HEK293 (cell line): ENCODE measurements around the gene IBTK.

Experiments
- BCL11B ChIP-seq: fragments of 450-650 bp; formaldehyde crosslinking; IDR thresholded peaks from 2 replicates; pipeline ENCODE4 v1.5.1; 2016; ENCODE audit warnings: low read depth, missing biosample characterization, missing genetic modification characterization
- HOXD13 ChIP-seq: sonication (generic); formaldehyde crosslinking; IDR thresholded peaks from 2 replicates; pipeline ENCODE4 v1.8.0; 2022; ENCODE audit warnings: missing genetic modification reagents, borderline replicate concordance
- SP7 ChIP-seq: fragments of 450-650 bp; formaldehyde crosslinking; IDR thresholded peaks from 2 replicates; pipeline ENCODE4 v1.5.1; 2016; ENCODE audit warnings: missing biosample characterization, missing genetic modification characterization
- ZBTB8A ChIP-seq: fragments of 450-650 bp; formaldehyde crosslinking; IDR thresholded peaks from 2 replicates; pipeline ENCODE4 v1.5.1; 2016; ENCODE audit warnings: missing biosample characterization, missing genetic modification characterization
- ZNF10 ChIP-seq: fragments of 450-650 bp; formaldehyde crosslinking; IDR thresholded peaks from 2 replicates; pipeline ENCODE4 v1.5.1; 2017; ENCODE audit warnings: missing biosample characterization, missing genetic modification characterization
- ZNF202 ChIP-seq: fragments of 450-650 bp; formaldehyde crosslinking; IDR thresholded peaks from 2 replicates; pipeline ENCODE4 v1.5.1; 2016; ENCODE audit warnings: missing biosample characterization, missing genetic modification characterization, borderline replicate concordance
- ZNF266 ChIP-seq: fragments of 450-650 bp; formaldehyde crosslinking; IDR thresholded peaks from 2 replicates; pipeline ENCODE4 v1.5.1; 2016; ENCODE audit warnings: missing biosample characterization, missing genetic modification characterization, low read depth
- ZNF433 ChIP-seq: fragments of 450-650 bp; formaldehyde crosslinking; IDR thresholded peaks from 2 replicates; pipeline ENCODE4 v1.5.1; 2016; ENCODE audit warnings: missing biosample characterization, missing genetic modification characterization, low read depth
- ZNF48 ChIP-seq: fragments of 450-650 bp; formaldehyde crosslinking; IDR thresholded peaks from 2 replicates; pipeline ENCODE4 v1.5.1; 2016; ENCODE audit warnings: missing biosample characterization, missing genetic modification characterization
- ZNF501 ChIP-seq: fragments of 450-650 bp; formaldehyde crosslinking; IDR thresholded peaks from 2 replicates; pipeline ENCODE4 v1.5.1; 2016; ENCODE audit warnings: missing biosample characterization, missing genetic modification characterization
- ZNF530 ChIP-seq: fragments of 450-650 bp; formaldehyde crosslinking; IDR thresholded peaks from 2 replicates; pipeline ENCODE4 v1.5.1; 2016; ENCODE audit warnings: low read depth, missing biosample characterization, missing genetic modification characterization
- ZNF548 ChIP-seq: fragments of 450-650 bp; formaldehyde crosslinking; IDR thresholded peaks from 2 replicates; pipeline ENCODE4 v1.5.1; 2016; ENCODE audit warnings: missing biosample characterization, missing genetic modification characterization
- ZNF555 ChIP-seq: fragments of 450-650 bp; formaldehyde crosslinking; conservative IDR thresholded peaks from 2 replicates; pipeline ENCODE4 v1.5.1; 2017; ENCODE audit warnings: missing biosample characterization, mild to moderate bottlenecking, missing genetic modification characterization, inconsistent platforms
- TF ChIP-seq, protein P1 (sequence below): fragments of 450-650 bp; formaldehyde crosslinking; IDR thresholded peaks from 2 replicates; pipeline ENCODE4 v1.5.1; 2017; ENCODE audit warnings: missing biosample characterization, mild to moderate bottlenecking, missing genetic modification characterization, moderate library complexity
- TF ChIP-seq, protein P2 (sequence below): fragments of 450-650 bp; formaldehyde crosslinking; IDR thresholded peaks from 2 replicates; pipeline ENCODE4 v1.5.0; 2017; ENCODE audit warnings: missing biosample characterization, missing genetic modification characterization, borderline replicate concordance
- TF ChIP-seq, protein P3 (sequence below): fragments of 450-650 bp; formaldehyde crosslinking; IDR thresholded peaks from 2 replicates; pipeline ENCODE4 v1.5.1; 2016; ENCODE audit warnings: missing biosample characterization, missing genetic modification characterization
- TF ChIP-seq, protein P4 (sequence below): fragments of 450-650 bp; formaldehyde crosslinking; IDR thresholded peaks from 2 replicates; pipeline ENCODE4 v1.5.1; 2016; ENCODE audit warnings: missing biosample characterization, missing genetic modification characterization, borderline replicate concordance
- TF ChIP-seq, protein P5 (sequence below): fragments of 450-650 bp; IDR thresholded peaks from 2 replicates; pipeline ENCODE4 v1.5.1; 2018; ENCODE audit warnings: missing biosample characterization, missing genetic modification characterization
- TF ChIP-seq, protein P6 (sequence below): fragments of 450-650 bp; formaldehyde crosslinking; conservative IDR thresholded peaks from 2 replicates; pipeline ENCODE4 v1.5.1; 2016; ENCODE audit warnings: low read depth, missing biosample characterization, missing genetic modification characterization

IBTK gene

DNA sequence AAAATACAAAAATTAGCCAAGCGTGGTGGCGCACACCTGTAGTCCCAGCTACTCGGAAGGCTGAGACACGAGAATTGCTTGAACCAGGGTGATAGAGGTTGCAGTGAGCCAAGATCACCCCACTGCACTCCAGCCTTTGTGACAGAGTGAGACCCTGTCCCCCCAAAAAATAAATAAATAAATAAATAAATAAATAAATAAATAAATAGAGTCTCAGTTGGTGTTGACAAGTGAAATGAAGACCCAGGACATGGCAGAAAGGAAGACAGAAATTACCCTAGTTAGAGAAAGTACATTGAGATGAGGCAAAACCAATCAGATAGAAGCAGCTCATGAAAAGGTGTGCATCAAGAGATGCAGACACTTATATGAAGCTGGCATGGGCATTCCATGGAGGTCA is 105.0 kb downstream of the IBTK start (continued):
- TF ChIP-seq, protein P1, sequence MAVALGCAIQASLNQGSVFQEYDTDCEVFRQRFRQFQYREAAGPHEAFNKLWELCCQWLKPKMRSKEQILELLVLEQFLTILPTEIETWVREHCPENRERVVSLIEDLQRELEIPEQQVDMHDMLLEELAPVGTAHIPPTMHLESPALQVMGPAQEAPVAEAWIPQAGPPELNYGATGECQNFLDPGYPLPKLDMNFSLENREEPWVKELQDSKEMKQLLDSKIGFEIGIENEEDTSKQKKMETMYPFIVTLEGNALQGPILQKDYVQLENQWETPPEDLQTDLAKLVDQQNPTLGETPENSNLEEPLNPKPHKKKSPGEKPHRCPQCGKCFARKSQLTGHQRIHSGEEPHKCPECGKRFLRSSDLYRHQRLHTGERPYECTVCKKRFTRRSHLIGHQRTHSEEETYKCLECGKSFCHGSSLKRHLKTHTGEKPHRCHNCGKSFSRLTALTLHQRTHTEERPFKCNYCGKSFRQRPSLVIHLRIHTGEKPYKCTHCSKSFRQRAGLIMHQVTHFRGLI (tag by site-specific recombination): no peak
- TF ChIP-seq BCL11B (tag by site-specific recombination) (no peak), ZNF266 (tag by site-specific recombination) (peak; percentile 80), ZNF530 (0 out of 2 replicates have a peak, but pooled peaks have one; percentile 67), ZNF48 (tag by site-specific recombination) (no peak), ZNF433 (peak; percentile 65; the same call in 1 of the 2 replicates), ZNF10 (no peak), ZNF548 (tag by site-specific recombination) (no peak), ZNF202 (tag by site-specific recombination) (peak; percentile 76; the same call in 1 of the 2 replicates), ZNF555 (tag by site-specific recombination) (peak; percentile 70), SP7 (tag by site-specific recombination) (no peak), ZNF501 (tag by site-specific recombination) (no peak), HOXD13 (no peak), ZBTB8A (tag by site-specific recombination) (peak; percentile 41)
- TF ChIP-seq, protein P2, sequence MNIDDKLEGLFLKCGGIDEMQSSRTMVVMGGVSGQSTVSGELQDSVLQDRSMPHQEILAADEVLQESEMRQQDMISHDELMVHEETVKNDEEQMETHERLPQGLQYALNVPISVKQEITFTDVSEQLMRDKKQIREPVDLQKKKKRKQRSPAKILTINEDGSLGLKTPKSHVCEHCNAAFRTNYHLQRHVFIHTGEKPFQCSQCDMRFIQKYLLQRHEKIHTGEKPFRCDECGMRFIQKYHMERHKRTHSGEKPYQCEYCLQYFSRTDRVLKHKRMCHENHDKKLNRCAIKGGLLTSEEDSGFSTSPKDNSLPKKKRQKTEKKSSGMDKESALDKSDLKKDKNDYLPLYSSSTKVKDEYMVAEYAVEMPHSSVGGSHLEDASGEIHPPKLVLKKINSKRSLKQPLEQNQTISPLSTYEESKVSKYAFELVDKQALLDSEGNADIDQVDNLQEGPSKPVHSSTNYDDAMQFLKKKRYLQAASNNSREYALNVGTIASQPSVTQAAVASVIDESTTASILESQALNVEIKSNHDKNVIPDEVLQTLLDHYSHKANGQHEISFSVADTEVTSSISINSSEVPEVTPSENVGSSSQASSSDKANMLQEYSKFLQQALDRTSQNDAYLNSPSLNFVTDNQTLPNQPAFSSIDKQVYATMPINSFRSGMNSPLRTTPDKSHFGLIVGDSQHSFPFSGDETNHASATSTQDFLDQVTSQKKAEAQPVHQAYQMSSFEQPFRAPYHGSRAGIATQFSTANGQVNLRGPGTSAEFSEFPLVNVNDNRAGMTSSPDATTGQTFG (tag by site-specific recombination): no peak
- TF ChIP-seq, protein P3, sequence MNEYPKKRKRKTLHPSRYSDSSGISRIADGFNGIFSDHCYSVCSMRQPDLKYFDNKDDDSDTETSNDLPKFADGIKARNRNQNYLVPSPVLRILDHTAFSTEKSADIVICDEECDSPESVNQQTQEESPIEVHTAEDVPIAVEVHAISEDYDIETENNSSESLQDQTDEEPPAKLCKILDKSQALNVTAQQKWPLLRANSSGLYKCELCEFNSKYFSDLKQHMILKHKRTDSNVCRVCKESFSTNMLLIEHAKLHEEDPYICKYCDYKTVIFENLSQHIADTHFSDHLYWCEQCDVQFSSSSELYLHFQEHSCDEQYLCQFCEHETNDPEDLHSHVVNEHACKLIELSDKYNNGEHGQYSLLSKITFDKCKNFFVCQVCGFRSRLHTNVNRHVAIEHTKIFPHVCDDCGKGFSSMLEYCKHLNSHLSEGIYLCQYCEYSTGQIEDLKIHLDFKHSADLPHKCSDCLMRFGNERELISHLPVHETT: 0 out of 2 replicates have a peak, but pooled peaks have one; percentile 53
- TF ChIP-seq, protein P4, sequence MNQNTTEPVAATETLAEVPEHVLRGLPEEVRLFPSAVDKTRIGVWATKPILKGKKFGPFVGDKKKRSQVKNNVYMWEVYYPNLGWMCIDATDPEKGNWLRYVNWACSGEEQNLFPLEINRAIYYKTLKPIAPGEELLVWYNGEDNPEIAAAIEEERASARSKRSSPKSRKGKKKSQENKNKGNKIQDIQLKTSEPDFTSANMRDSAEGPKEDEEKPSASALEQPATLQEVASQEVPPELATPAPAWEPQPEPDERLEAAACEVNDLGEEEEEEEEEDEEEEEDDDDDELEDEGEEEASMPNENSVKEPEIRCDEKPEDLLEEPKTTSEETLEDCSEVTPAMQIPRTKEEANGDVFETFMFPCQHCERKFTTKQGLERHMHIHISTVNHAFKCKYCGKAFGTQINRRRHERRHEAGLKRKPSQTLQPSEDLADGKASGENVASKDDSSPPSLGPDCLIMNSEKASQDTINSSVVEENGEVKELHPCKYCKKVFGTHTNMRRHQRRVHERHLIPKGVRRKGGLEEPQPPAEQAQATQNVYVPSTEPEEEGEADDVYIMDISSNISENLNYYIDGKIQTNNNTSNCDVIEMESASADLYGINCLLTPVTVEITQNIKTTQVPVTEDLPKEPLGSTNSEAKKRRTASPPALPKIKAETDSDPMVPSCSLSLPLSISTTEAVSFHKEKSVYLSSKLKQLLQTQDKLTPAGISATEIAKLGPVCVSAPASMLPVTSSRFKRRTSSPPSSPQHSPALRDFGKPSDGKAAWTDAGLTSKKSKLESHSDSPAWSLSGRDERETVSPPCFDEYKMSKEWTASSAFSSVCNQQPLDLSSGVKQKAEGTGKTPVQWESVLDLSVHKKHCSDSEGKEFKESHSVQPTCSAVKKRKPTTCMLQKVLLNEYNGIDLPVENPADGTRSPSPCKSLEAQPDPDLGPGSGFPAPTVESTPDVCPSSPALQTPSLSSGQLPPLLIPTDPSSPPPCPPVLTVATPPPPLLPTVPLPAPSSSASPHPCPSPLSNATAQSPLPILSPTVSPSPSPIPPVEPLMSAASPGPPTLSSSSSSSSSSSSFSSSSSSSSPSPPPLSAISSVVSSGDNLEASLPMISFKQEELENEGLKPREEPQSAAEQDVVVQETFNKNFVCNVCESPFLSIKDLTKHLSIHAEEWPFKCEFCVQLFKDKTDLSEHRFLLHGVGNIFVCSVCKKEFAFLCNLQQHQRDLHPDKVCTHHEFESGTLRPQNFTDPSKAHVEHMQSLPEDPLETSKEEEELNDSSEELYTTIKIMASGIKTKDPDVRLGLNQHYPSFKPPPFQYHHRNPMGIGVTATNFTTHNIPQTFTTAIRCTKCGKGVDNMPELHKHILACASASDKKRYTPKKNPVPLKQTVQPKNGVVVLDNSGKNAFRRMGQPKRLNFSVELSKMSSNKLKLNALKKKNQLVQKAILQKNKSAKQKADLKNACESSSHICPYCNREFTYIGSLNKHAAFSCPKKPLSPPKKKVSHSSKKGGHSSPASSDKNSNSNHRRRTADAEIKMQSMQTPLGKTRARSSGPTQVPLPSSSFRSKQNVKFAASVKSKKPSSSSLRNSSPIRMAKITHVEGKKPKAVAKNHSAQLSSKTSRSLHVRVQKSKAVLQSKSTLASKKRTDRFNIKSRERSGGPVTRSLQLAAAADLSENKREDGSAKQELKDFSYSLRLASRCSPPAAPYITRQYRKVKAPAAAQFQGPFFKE (tag by site-specific recombination): no peak
- TF ChIP-seq, protein P5, sequence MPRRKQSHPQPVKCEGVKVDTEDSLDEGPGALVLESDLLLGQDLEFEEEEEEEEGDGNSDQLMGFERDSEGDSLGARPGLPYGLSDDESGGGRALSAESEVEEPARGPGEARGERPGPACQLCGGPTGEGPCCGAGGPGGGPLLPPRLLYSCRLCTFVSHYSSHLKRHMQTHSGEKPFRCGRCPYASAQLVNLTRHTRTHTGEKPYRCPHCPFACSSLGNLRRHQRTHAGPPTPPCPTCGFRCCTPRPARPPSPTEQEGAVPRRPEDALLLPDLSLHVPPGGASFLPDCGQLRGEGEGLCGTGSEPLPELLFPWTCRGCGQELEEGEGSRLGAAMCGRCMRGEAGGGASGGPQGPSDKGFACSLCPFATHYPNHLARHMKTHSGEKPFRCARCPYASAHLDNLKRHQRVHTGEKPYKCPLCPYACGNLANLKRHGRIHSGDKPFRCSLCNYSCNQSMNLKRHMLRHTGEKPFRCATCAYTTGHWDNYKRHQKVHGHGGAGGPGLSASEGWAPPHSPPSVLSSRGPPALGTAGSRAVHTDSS (tag by site-specific recombination): no peak
- TF ChIP-seq, protein P6, sequence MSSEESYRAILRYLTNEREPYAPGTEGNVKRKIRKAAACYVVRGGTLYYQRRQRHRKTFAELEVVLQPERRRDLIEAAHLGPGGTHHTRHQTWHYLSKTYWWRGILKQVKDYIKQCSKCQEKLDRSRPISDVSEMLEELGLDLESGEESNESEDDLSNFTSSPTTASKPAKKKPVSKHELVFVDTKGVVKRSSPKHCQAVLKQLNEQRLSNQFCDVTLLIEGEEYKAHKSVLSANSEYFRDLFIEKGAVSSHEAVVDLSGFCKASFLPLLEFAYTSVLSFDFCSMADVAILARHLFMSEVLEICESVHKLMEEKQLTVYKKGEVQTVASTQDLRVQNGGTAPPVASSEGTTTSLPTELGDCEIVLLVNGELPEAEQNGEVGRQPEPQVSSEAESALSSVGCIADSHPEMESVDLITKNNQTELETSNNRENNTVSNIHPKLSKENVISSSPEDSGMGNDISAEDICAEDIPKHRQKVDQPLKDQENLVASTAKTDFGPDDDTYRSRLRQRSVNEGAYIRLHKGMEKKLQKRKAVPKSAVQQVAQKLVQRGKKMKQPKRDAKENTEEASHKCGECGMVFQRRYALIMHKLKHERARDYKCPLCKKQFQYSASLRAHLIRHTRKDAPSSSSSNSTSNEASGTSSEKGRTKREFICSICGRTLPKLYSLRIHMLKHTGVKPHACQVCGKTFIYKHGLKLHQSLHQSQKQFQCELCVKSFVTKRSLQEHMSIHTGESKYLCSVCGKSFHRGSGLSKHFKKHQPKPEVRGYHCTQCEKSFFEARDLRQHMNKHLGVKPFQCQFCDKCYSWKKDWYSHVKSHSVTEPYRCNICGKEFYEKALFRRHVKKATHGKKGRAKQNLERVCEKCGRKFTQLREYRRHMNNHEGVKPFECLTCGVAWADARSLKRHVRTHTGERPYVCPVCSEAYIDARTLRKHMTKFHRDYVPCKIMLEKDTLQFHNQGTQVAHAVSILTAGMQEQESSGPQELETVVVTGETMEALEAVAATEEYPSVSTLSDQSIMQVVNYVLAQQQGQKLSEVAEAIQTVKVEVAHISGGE (tag by site-specific recombination): peak; percentile 62; the same call in 1 of the 2 replicates
